PFSK-1 (cell line): ENCODE data around the gene UBL4A.

Experiments used
- FOXP2 ChIP-seq: optimal IDR thresholded peaks from 2 replicates; pipeline ENCODE3; 2011; ENCODE audit warnings: borderline replicate concordance, control low read depth, inconsistent platforms; ENCODE audit not compliant: insufficient read depth; ENCODE audit errors: extremely low read length, extremely low read depth
- POLR2AphosphoS5 ChIP-seq: IDR thresholded peaks from 2 replicates; pipeline ENCODE4 v1.6.1; 2012; ENCODE audit warnings: low read depth, mild to moderate bottlenecking, control low read depth, low read length, moderate library complexity
- REST ChIP-seq, 2 experiments: IDR thresholded peaks; 2 replicates each; pipeline versions ENCODE4 v1.6.1 to v1.8.0; 2011 to 2012; ENCODE audit warnings: low read depth in 2 of 2, low read length in 2 of 2, control low read depth in 1 of 2, inconsistent platforms in 1 of 2, mild to moderate bottlenecking in 1 of 2, moderate library complexity in 1 of 2; ENCODE audit not compliant: insufficient read depth in 1 of 2
- TAF1 ChIP-seq: IDR thresholded peaks from 2 replicates; pipeline ENCODE4 v1.6.1; 2012; ENCODE audit warnings: low read length, control low read depth, borderline replicate concordance; ENCODE audit not compliant: insufficient read depth

- TF ChIP-seq POLR2AphosphoS5 (no peak), REST (IDR thresholded peaks at IDR 0.05; ENCODE audit: insufficient read depth in 1 of 2, low read depth in 2 of 2, low read length in 2 of 2) (no peak), TAF1 (no peak), FOXP2 (no peak)
These were observed 26.6 kb downstream of the UBL4A start for GRCh38 chrX:154459832-154460231.
